ELF-1 (cell line): Measurements from ENCODE around the gene DNMBP.
A peak's percentile ranks its signal among the peaks of the same experiment; 100 is the strongest.
"Not testable (repeated sequence)": the region's sequence is repeated elsewhere in the genome, so short reads cannot be mapped to it uniquely, and the experiment has no call there.

ENCODE experiments used
- DNase-seq: peaks from one replicate; pipeline ENCODE4 v3.0.0-alpha.2; 2016; ENCODE audit warnings: low read depth, low spot score

Gene DNMBP

DNA sequence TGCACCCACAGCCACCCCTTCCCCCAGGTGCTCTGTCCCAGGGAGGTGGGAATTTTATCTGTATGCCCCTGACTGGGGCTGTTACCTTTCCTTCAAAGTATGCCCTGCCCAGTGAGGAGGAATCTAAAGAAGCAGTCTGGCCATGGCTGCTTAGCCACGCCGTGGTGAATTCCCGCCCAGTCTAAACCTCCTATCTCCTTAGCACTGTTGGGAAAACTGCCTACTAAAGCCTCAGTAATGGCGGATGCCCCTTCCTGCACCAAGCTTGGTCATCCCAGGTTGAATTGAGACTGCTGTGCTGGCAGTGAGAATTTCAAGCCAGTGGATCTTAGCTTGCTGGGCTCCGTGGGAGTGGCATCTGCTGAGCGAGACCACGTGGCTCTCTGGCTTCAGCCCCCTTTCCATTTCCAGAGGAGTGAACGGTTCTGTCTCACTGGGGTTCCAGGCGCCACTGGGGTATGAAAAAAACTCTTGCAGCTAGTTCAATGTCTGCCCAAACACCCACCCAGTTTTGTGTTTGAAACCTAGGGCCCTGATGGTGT, 140.1 kb downstream of the DNMBP start:
- DNase-seq: no peak

GRCh38 chr10:99867250-99867649, 142.5 kb downstream of the DNMBP start:
- DNase-seq: not testable (repeated sequence)

DNA sequence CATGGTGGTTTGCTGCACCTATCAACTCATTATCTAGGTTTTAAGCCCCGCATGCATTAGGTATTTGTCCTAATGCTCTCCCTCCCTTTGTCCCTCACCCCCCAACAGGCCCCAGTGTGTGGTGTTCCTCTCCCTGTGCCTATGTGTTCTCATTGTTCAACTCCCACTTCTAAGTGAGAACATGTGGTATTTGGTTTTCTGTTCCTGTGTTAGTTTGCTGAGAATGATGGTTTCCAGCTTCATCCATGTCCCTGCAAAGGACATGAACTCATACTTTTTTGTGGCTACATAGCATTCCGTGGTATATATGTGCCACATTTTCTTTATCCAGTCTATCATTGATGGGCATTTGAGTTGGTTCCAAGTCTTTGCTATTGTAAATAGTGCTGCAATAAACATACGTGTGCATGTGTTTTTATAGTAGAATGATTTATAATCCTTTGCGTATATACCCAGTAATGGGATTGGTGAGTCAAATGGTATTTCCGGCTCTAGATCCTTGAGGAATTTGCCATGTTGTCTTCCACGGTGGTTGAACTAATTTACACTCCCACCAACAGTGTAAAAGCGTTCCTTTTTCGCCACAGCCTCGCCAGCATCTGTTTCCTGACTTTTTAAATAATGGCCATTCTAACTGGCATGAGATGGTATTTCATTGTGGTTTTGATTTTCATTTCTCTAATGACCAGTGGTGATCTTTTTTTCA, 146.1 kb downstream of the DNMBP start:
- DNase-seq: not testable (repeated sequence)

- DNase-seq: no peak
These were observed 149.3 kb downstream of the DNMBP start for GRCh38 chr10:99860466-99860865.

DNA sequence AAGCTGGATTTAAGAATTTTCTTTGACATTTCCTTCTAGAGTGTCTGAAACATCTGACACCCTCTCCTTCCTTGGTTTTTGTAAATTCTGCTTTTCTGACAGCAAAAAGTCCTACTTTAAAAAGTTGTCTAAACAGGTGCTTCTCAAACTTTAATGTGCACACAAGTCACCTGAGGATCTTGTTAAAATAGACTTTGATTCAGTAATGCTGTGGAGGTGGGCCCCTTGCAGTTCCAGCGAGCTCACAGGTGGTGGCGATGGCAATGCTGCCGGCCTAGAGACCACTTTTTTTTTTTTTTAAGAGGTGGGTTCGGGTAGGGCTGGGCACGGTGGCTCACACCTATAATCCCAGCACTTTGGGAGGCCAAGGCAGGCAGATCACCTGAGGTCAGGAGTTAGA, 150.2 kb downstream of the DNMBP start:
- peak; percentile 56 for DNase-seq

- DNase-seq: no peak
These were observed 150.9 kb downstream of the DNMBP start for GRCh38 chr10:99858849-99859248.

DNA sequence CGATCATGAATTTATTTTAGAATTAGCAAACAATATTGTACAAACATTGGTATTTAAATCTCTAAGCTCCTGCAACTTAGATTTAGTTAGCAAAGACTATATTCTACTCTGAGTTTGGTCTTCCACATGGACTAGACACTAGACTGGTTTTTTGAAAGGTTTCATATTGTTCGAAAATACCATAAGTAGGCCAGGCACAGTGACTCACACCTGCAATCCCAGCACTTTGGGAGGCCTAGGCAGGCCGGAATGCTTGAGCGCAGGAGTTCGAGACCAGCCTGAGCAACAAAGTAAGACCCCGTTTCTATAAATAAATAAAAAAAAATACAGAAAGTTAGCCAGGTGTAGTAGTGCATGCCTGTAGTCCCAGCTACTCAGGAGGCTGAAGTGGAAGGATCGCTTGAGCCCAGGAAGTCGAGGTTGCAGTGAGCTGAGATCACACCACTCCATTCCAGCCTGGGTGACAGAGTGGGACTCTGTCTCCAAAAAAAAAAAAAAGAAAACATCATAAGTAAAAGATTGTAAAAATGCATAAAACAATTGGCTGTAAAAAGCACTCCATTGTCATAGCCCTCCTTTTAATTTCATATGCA, 154.2 kb downstream of the DNMBP start:
- no peak for DNase-seq

GRCh38 chr10:99854860-99855259, 154.9 kb downstream of the DNMBP start:
- DNase-seq: no peak

- DNase-seq: no peak
These were observed 156.1 kb downstream of the DNMBP start for GRCh38 chr10:99853655-99854054.

- DNase-seq: no peak
These were observed 157.1 kb downstream of the DNMBP start for GRCh38 chr10:99852481-99853213.

DNA sequence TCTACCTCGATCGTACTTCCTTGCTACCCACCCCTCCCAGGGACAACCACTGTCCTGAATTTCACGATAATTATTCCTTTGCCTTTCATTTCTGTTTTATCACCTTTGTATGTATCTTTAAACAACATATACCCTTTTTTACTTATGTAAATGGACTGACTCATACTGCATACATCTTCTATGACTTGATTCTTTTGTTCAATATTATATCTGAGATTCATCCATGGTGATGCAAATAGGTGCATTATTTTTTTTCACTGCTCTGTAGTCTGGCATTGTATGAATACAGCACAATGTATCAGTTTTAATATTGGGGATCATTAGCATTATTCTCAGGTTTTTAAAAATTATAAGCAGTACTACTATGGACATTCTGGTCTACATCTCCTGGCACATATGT, 157.9 kb downstream of the DNMBP start:
- DNase-seq: no peak

DNA sequence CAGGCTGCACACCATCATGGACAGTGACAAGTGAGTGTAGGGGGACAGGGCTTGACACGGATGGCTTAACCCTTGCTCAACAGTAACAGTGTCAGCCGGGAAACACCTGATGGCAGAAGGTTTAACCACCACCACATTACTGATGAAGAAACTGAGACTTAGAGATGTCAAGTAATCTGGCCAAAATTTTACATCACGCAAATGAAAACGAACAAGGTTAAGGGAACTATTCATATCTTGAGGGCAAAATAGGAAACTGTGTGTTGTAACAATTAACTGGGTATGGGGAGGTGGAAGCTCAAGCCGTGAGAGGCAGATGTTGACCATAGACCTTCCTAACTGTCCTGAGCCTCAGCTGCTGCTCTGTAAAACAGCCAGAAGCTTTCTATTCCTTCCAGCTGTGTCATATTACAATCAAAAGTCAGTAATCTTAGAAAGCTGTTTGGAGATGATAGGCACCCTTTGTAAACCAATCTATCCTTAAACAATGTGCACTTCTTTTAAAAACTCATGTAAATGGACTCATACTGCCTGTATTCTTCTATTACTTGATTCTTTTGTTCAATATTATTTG, 158.9 kb downstream of the DNMBP start:
- DNase-seq: no peak

- peak; percentile 76 for DNase-seq
These were observed 159.6 kb downstream of the DNMBP start for GRCh38 chr10:99850021-99850766.

DNA sequence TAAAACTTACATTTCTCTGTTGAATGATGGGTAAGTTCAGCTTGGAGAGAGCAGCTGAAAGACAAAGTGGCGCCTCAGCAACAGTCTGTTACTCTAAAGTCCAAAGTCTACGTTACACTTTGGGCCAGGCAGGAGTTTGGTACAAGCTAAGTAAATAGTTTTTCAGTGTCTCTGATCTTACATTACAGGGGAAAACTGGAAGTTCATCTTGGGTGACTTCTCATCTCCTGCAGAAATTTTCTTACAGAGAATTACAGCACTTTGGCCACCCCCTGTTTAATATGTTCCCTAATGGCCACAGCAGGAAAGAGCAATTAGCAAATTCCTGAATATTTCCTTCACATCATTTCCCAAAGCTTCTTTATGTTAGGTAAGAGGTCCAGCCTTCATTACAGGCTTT, 160.2 kb downstream of the DNMBP start:
- no peak for DNase-seq

DNA sequence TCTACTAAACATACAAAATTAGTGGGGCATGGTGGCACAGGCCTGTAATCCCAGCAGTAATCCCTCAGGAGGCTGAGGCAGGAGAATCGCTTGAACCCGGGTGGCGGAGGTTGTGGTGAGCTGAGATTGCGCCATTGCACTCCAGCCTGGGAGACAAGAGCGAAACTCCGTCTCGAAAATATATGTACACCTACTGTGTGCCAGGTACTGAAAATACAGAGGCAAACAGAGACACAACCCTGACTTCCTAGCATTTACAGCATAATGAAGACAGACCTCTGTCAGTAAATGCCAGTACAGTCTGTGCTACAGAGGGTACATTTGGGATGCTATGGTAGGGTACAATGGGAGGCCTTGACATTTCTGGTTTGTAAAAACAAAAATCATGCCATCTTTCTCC, 160.7 kb downstream of the DNMBP start:
- DNase-seq: no peak

GRCh38 chr10:99845837-99846382, 163.8 kb downstream of the DNMBP start:
- DNase-seq: peak; percentile 83

GRCh38 chr10:99844433-99844955, 165.3 kb downstream of the DNMBP start:
- DNase-seq: no peak

- DNase-seq: no peak
These were observed 166.4 kb downstream of the DNMBP start for GRCh38 chr10:99843310-99843709.

DNA sequence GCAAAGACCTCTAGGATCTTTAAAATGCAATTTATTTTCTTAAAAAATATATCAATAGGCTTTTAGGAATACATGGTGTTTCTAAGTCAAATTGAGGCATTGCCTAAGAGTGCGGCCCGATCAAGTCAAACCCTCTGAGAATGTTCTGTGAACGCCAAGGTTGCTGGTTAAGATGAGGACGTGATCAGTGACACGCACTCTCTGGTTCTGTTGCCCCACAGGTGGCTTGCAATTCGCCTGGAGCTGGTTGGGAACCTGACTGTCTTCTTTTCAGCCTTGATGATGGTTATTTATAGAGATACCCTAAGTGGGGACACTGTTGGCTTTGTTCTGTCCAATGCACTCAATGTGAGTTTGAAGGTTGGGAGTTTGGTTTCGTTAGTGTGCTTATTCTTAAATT, 168.0 kb downstream of the DNMBP start:
- no peak for DNase-seq

DNA sequence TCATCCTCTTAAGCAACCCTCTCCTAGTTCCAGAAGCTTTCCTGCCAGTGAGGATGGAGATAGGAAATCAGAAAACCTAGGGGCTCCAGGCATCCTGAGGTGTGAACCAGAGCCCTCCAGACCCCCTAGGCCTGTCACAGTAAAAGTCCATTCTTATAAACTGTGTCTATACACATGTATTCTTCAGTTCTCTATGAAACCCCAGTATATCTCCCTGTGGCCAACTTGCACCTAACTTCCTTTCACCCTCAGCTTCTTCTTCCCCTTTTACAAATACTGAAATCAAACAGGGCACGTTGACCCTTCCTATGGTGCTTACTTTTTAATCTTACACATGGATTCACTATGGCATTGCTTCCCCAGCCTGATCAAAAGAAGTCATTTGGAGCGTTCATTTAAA, 168.9 kb downstream of the DNMBP start:
- not testable (repeated sequence) for DNase-seq

DNA sequence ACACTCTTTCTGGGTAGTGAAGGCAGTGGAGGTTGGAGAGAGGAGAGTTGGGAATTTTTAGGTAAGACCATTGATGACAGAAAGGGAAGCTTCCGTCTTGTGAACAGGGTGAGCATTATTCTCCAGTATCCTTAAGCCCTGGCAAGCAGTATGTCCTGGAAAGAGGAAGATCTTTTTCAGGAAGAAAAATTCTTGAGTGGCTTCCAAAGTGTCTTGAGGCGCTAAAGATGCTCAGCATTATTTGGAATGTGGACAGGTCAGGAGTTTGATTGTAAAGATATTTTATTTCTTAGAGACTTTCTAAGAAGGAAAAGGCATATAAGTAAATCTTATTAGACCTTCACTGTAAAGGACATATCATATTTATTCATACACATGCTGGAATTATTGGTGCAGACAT, 173.0 kb downstream of the DNMBP start:
- DNase-seq: no peak
